HG03095 (cell line): Measurements from ENCODE around the gene SH2D3C.

Source experiments
- ATAC-seq: cut with Tn5 transposase; IDR thresholded peaks from one replicate; pipeline ENCODE4 v1.9.1; 2021; ENCODE audit warnings: moderate library complexity; ENCODE audit not compliant: unreplicated experiment

SH2D3C gene

GRCh38 chr9:127778280-127779135 is at the start of gene SH2D3C:
SH2D3C (minus strand) TSS chr9:127778666; CDS start chr9:127778627, 39 bp downstream.
- ATAC-seq: peak; percentile 30

- no peak for ATAC-seq
These were observed 47.9 kb upstream of the SH2D3C start for GRCh38 chr9:127826253-127826913.

- no peak for ATAC-seq
These were observed 47.0 kb upstream of the SH2D3C start for GRCh38 chr9:127825319-127826051.

- ATAC-seq: no peak
These were observed 43.6 kb upstream of the SH2D3C start for GRCh38 chr9:127822108-127822507.

GRCh38 chr9:127818574-127818973 is 40.1 kb upstream of the SH2D3C start:
- ATAC-seq: no peak

GRCh38 chr9:127817881-127818434 is 39.5 kb upstream of the SH2D3C start:
- ATAC-seq: no peak

- no peak for ATAC-seq
These were observed 38.3 kb upstream of the SH2D3C start for GRCh38 chr9:127816728-127817127.

- ATAC-seq: no peak
These were observed 37.9 kb upstream of the SH2D3C start for GRCh38 chr9:127816362-127816725.

- no peak for ATAC-seq
These were observed 37.3 kb upstream of the SH2D3C start for GRCh38 chr9:127815512-127816361.

GRCh38 chr9:127814619-127815511 is 36.4 kb upstream of the SH2D3C start:
- no peak for ATAC-seq

- ATAC-seq: no peak
These were observed 35.3 kb upstream of the SH2D3C start for GRCh38 chr9:127813686-127814226.

GRCh38 chr9:127812936-127813675 is 34.6 kb upstream of the SH2D3C start:
- ATAC-seq: no peak

- ATAC-seq: no peak
These were observed 33.5 kb upstream of the SH2D3C start for GRCh38 chr9:127812011-127812410.

- no peak for ATAC-seq
These were observed 32.1 kb upstream of the SH2D3C start for GRCh38 chr9:127810378-127811187.

- no peak for ATAC-seq
These were observed 31.3 kb upstream of the SH2D3C start for GRCh38 chr9:127809540-127810377.

- ATAC-seq: no peak
These were observed 30.6 kb upstream of the SH2D3C start for GRCh38 chr9:127809002-127809539.
